Measurements from ENCODE around the gene FGF3.

The FGF3 gene

GRCh38 chr11:69867076-69868005 lies 48.1 kb upstream of the FGF3 start:
- Histone ChIP-seq H3K9me3 (ENCODE audit: insufficient read depth, low read length) (no peaks in the 10 kb centered on the region), H3K4me2 (ENCODE audit: low read depth, low read length, poor library complexity, severe bottlenecking) (no peak overlapping the region), H3K4me3 (ENCODE audit: insufficient read depth, low read length, poor library complexity, severe bottlenecking) (no peak overlapping the region), H3K36me3 (ENCODE audit: low read length) (no peaks in the 10 kb centered on the region), H3K79me2 (ENCODE audit: insufficient read depth, low read length) (no peaks in the 10 kb centered on the region), H2AFZ (ENCODE audit: low read depth, low read length, severe bottlenecking) (no peak overlapping the region), H3F3A (ENCODE audit: insufficient read depth) (no peaks in the 10 kb centered on the region), H3K9me2 (replicated peaks; ENCODE audit: insufficient read depth, low read length) (no peaks in the 10 kb centered on the region), H3K27me3 (ENCODE audit: low read length) (no peaks in the 10 kb centered on the region), H4K20me1 (ENCODE audit: low read depth, low read length) (no peaks in the 10 kb centered on the region), H3K9ac (ENCODE audit: low read length) (no peak overlapping the region), H3K27ac (ENCODE audit: low read depth, low read length) (no peak overlapping the region)
- TF ChIP-seq CTCF (IDR thresholded peaks at IDR 0.05; ENCODE audit: insufficient read depth, low read length, poor library complexity, severe bottlenecking), result no peak
- no peak for TF ChIP-seq EZH2phosphoT487 (conservative IDR thresholded peaks at IDR 0.05; ENCODE audit: low read length)

- Histone ChIP-seq H3K4me3 (ENCODE audit: insufficient read depth, low read length, poor library complexity, severe bottlenecking) (no peak overlapping the region), H3K36me3 (ENCODE audit: low read length) (no peaks in the 10 kb centered on the region), H3K9ac (ENCODE audit: low read length) (no peak overlapping the region), H3K79me2 (ENCODE audit: insufficient read depth, low read length) (no peaks in the 10 kb centered on the region), H3F3A (ENCODE audit: insufficient read depth) (no peaks in the 10 kb centered on the region), H2AFZ (ENCODE audit: low read depth, low read length, severe bottlenecking) (no peak overlapping the region), H3K4me2 (ENCODE audit: low read depth, low read length, poor library complexity, severe bottlenecking) (no peak overlapping the region), H3K27ac (ENCODE audit: low read depth, low read length) (no peak overlapping the region), H3K9me3 (ENCODE audit: insufficient read depth, low read length) (no peaks in the 10 kb centered on the region), H3K9me2 (replicated peaks; ENCODE audit: insufficient read depth, low read length) (no peaks in the 10 kb centered on the region), H4K20me1 (ENCODE audit: low read depth, low read length) (no peaks in the 10 kb centered on the region), H3K27me3 (ENCODE audit: low read length) (no peaks in the 10 kb centered on the region)
- TF ChIP-seq CTCF (IDR thresholded peaks at IDR 0.05; ENCODE audit: insufficient read depth, low read length, poor library complexity, severe bottlenecking), result no peak
- TF ChIP-seq EZH2phosphoT487 (conservative IDR thresholded peaks at IDR 0.05; ENCODE audit: low read length), result no peak
Measured at GRCh38 chr11:69866648-69867047, 47.4 kb upstream of the FGF3 start.

- H3K9me2 ChIP-seq (replicated peaks; ENCODE audit: insufficient read depth, low read length), result no peaks in the 10 kb centered on the region
- H3K27me3 ChIP-seq (ENCODE audit: low read length), result no peaks in the 10 kb centered on the region
- H3K4me3 ChIP-seq (ENCODE audit: insufficient read depth, low read length, poor library complexity, severe bottlenecking), result no peak overlapping the region
- H3F3A ChIP-seq (ENCODE audit: insufficient read depth), result no peaks in the 10 kb centered on the region
- no peak overlapping the region for H3K9ac ChIP-seq (ENCODE audit: low read length)
- H3K9me3 ChIP-seq (ENCODE audit: insufficient read depth, low read length), result no peaks in the 10 kb centered on the region
- TF ChIP-seq CTCF (IDR thresholded peaks at IDR 0.05; ENCODE audit: insufficient read depth, low read length, poor library complexity, severe bottlenecking) (no peak), EZH2phosphoT487 (conservative IDR thresholded peaks at IDR 0.05; ENCODE audit: low read length) (no peak)
- no peak overlapping the region for H3K27ac ChIP-seq (ENCODE audit: low read depth, low read length)
- no peak overlapping the region for H3K4me2 ChIP-seq (ENCODE audit: low read depth, low read length, poor library complexity, severe bottlenecking)
- H3K36me3 ChIP-seq (ENCODE audit: low read length), result no peaks in the 10 kb centered on the region
- H3K79me2 ChIP-seq (ENCODE audit: insufficient read depth, low read length), result no peaks in the 10 kb centered on the region
- H2AFZ ChIP-seq (ENCODE audit: low read depth, low read length, severe bottlenecking), result no peak overlapping the region
- H4K20me1 ChIP-seq (ENCODE audit: low read depth, low read length), result no peaks in the 10 kb centered on the region
Measured at GRCh38 chr11:69865707-69866106, 46.5 kb upstream of the FGF3 start.

Data from SU-DHL-6 (cell line).